Panc1 (cell line): ENCODE results near the gene P2RY14.

Source experiments
- POLR2AphosphoS5 ChIP-seq: IDR thresholded peaks from 2 replicates; pipeline ENCODE4 v1.6.1; 2012; ENCODE audit warnings: mild to moderate bottlenecking, low read depth, low read length, moderate library complexity
- SIN3A ChIP-seq: IDR thresholded peaks from 2 replicates; pipeline ENCODE4 v1.6.1; 2012; ENCODE audit warnings: low read depth, mild to moderate bottlenecking, low read length, moderate library complexity, borderline replicate concordance; ENCODE audit not compliant: insufficient read depth
- TF ChIP-seq, protein P1 (sequence below): fragments of 450-650 bp; IDR thresholded peaks from 2 replicates; pipeline ENCODE4 v1.5.1; 2017; ENCODE audit warnings: mild to moderate bottlenecking
- TF ChIP-seq, protein P2 (sequence below), 2 experiments: IDR thresholded peaks; 2 replicates each; pipeline ENCODE4 v1.6.1; 2011 to 2012; ENCODE audit warnings: low read depth in 2 of 2, control low read depth in 1 of 2, low read length in 1 of 2, mild to moderate bottlenecking in 1 of 2, moderate library complexity in 1 of 2; ENCODE audit not compliant: insufficient read depth in 1 of 2

DNA sequence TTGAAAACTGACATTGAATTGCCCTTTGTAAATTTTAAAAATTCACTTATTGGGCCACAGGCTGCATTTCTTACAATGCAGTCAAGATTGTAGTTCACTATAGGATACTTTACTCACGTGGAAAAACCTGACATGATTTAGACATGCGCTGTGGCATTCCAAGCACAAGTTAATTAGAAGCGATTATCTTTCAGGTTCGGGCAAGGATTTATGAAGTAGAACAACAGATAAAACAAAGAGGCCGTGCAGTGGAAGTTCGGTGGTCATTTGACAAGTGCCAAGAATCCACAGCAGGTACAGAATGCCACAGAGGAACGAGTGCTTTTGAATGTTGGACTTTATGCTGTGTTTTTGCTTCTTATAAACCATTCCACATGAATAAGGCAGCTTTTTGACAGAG is 113.1 kb downstream of the P2RY14 start:
- TF ChIP-seq, protein P1, sequence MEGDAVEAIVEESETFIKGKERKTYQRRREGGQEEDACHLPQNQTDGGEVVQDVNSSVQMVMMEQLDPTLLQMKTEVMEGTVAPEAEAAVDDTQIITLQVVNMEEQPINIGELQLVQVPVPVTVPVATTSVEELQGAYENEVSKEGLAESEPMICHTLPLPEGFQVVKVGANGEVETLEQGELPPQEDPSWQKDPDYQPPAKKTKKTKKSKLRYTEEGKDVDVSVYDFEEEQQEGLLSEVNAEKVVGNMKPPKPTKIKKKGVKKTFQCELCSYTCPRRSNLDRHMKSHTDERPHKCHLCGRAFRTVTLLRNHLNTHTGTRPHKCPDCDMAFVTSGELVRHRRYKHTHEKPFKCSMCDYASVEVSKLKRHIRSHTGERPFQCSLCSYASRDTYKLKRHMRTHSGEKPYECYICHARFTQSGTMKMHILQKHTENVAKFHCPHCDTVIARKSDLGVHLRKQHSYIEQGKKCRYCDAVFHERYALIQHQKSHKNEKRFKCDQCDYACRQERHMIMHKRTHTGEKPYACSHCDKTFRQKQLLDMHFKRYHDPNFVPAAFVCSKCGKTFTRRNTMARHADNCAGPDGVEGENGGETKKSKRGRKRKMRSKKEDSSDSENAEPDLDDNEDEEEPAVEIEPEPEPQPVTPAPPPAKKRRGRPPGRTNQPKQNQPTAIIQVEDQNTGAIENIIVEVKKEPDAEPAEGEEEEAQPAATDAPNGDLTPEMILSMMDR: no peak
- no peak for TF ChIP-seq POLR2AphosphoS5
- TF ChIP-seq, protein P2, sequence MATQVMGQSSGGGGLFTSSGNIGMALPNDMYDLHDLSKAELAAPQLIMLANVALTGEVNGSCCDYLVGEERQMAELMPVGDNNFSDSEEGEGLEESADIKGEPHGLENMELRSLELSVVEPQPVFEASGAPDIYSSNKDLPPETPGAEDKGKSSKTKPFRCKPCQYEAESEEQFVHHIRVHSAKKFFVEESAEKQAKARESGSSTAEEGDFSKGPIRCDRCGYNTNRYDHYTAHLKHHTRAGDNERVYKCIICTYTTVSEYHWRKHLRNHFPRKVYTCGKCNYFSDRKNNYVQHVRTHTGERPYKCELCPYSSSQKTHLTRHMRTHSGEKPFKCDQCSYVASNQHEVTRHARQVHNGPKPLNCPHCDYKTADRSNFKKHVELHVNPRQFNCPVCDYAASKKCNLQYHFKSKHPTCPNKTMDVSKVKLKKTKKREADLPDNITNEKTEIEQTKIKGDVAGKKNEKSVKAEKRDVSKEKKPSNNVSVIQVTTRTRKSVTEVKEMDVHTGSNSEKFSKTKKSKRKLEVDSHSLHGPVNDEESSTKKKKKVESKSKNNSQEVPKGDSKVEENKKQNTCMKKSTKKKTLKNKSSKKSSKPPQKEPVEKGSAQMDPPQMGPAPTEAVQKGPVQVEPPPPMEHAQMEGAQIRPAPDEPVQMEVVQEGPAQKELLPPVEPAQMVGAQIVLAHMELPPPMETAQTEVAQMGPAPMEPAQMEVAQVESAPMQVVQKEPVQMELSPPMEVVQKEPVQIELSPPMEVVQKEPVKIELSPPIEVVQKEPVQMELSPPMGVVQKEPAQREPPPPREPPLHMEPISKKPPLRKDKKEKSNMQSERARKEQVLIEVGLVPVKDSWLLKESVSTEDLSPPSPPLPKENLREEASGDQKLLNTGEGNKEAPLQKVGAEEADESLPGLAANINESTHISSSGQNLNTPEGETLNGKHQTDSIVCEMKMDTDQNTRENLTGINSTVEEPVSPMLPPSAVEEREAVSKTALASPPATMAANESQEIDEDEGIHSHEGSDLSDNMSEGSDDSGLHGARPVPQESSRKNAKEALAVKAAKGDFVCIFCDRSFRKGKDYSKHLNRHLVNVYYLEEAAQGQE (IDR thresholded peaks at IDR 0.05; ENCODE audit: insufficient read depth in 1 of 2, low read depth in 2 of 2, low read length in 1 of 2): no peak
- TF ChIP-seq SIN3A: no peak
